ENCODE data around the gene WDR82.
A peak's percentile ranks its signal among the peaks of the same experiment; 100 is the strongest.

Gene WDR82

DNA sequence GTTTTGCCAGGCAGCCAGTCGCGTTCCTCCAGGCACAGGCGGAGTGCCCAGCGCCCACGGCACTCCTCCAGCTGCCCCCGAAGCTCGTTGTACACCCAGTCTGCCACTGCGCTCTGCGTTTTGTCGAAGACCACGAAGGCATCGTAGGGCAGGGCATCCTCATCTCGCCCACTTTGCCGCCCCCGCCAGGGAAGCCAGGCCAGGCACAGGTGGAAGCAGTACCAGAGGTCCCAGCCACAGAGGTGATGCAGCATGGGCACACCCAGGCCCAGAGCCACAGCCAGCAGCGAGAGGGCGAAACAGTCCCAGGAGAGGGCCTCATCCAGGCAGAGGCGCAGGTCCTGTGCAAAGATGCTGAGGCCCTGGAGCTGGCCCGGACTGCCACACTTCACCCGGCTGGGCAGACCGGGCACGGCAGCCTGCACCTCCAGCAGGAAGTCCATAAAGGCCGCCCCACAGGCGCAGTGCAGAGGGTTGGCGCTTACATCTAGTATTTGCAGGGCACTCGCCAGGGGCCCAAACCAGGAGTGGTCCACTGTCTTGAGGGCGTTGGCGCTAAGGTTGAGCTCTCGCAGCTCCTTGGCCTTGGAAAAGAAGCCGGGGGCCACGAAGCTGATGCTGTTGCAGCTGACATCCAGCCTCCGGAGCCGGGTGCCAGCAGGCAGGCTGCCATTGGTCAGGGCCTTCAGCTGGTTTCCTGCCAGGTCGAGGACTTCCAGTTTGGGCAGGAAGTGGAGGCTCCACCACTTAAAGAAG, 56.7 kb downstream of the WDR82 start:
- no peak overlapping the region for H3K4me3 ChIP-seq (ENCODE audit: low read depth, low read length)
- TF ChIP-seq, protein P1, sequence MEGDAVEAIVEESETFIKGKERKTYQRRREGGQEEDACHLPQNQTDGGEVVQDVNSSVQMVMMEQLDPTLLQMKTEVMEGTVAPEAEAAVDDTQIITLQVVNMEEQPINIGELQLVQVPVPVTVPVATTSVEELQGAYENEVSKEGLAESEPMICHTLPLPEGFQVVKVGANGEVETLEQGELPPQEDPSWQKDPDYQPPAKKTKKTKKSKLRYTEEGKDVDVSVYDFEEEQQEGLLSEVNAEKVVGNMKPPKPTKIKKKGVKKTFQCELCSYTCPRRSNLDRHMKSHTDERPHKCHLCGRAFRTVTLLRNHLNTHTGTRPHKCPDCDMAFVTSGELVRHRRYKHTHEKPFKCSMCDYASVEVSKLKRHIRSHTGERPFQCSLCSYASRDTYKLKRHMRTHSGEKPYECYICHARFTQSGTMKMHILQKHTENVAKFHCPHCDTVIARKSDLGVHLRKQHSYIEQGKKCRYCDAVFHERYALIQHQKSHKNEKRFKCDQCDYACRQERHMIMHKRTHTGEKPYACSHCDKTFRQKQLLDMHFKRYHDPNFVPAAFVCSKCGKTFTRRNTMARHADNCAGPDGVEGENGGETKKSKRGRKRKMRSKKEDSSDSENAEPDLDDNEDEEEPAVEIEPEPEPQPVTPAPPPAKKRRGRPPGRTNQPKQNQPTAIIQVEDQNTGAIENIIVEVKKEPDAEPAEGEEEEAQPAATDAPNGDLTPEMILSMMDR (IDR thresholded peaks at IDR 0.05; ENCODE audit: low read depth, low read length, missing control alignments): no peak
- DNase-seq (ENCODE audit: low read depth): no peak

DNA sequence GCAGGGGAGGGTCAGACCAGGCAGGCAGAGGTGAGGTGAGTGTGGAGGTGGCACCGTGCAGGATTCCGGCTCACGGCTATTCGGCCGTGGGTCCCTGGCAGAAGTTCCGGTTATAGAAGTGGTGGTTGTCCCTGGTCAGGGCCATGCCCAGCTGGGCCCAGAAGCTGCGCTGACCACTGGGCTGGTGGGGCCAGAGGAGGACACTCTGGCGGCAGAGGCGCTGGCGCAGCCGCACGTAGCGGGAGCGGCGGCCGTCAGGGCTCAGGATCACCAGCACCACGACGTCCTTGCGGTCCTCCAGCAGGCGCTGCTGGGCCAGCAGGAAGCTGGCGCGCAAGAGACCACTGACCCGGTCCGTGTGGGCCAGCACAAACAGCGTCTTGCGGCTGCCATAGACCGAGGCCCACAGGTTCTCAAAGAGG, 57.3 kb downstream of the WDR82 start:
- no peak for DNase-seq (ENCODE audit: low read depth)
- TF ChIP-seq, protein P1 (IDR thresholded peaks at IDR 0.05; ENCODE audit: low read depth, low read length, missing control alignments): no peak
- H3K4me3 ChIP-seq (ENCODE audit: low read depth, low read length): no peak overlapping the region

DNA sequence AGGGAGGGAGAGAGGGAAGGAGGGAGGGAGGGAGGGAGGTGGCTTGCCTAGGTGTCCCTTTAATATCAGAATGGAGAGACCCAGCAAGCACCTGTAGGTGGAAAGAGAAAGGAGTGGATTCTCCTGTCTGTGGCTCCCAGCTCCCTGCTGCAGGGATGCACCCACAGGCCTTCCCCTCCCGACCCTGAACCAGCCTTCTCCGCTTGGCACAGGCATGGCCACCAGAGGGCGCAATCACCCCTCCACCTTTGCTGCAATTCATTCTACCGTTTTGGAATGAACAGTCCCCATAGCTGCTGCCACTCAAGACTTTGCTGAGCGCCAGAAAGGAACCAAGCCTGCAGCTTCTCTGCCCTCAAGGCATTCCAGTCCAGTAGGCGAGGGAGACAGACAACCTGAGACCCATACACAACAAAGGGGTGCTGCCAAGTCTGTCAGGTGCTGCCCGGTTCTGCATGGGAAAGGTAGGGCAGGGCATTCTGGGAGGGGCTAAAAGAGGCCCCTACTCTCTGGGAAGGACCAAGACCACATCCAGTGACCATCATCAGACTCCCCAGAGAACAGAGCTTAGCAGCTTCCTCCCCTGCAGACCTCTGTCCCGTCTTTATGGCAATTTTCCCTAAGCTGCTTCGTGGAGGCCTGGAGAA, 57.9 kb downstream of the WDR82 start:
- TF ChIP-seq, protein P1 (IDR thresholded peaks at IDR 0.05; ENCODE audit: low read depth, low read length, missing control alignments): peak; percentile 99
- no peak overlapping the region for H3K4me3 ChIP-seq (ENCODE audit: low read depth, low read length)
- DNase-seq (ENCODE audit: low read depth): no peak

DNA sequence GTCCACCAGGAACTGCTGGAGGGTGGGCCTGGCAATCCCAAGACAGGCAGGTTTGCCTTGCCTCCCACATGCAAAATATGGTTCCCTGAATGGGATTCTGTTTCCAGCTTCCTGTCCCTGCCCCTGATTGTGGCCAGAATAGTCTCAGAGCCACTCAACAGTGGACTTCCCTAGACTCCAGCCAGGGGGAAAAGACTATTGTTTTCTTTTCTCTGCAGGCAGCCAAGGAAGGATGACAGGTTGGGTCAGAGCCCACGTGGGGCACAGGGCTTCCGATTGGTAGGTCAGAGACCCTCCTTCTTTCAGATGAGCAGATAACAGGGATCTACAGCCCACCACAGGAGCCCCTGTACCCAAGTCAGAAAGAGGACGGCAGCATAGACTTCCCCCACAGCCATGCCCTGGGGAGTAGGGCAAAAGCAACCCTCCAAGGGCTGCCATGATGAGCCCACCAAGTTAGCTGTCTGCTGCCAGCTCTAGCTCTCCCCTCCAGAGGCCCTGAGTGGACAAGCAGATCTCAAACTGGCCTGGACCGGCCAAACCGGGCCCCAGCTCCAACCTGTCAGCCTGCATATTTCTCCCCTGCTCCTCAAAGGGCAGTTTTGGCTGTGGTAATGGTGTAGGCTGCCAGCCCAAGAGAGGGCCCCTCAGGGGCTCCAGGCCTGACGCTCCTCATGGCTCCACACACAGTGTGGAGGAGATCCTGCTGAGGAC, 59.4 kb downstream of the WDR82 start:
- TF ChIP-seq, protein P1 (IDR thresholded peaks at IDR 0.05; ENCODE audit: low read depth, low read length, missing control alignments): no peak
- H3K4me3 ChIP-seq (ENCODE audit: low read depth, low read length): no peak overlapping the region
- no peak for DNase-seq (ENCODE audit: low read depth)

DNA sequence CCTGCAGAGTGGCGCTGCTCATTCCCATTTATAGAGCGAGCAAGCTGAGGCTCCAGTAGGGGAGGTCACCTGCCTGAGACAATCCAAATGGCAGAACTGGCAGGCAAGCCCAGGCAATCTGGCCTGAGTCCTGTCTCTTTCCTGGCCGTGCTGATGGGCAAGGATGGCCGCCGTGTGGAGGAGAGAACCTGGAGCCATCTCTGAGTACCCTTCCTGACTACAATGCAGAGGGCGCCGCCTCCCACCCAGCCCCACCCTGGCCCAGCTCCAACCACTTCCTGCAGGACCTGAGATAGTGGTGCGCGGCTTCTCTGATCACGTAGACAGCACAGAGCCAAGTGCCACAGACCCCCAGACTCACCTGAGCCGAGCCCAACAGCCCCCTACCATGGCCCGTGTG, 60.0 kb downstream of the WDR82 start:
- no peak overlapping the region for H3K4me3 ChIP-seq (ENCODE audit: low read depth, low read length)
- TF ChIP-seq, protein P1 (IDR thresholded peaks at IDR 0.05; ENCODE audit: low read depth, low read length, missing control alignments): no peak
- no peak for DNase-seq (ENCODE audit: low read depth)

DNA sequence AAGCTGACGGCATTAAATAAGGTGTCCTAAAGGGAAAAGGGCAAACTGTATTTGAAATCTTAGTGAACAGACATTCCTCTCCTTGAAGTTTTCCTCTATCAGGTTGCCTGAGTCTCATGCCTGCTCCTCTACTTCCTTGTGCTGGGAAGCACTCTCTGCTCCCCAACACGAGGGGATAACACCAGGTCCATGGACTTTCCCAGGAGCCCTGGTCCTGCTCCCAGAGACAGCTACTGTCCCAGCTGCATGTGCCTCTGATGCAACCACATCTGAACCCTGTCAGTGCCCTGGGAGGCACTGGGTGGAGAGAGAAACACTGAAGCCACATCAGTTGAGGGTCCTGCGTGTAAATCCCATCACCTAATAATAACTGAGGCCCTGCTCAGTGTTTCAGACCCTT, 60.4 kb downstream of the WDR82 start:
- no peak overlapping the region for H3K4me3 ChIP-seq (ENCODE audit: low read depth, low read length)
- DNase-seq (ENCODE audit: low read depth): no peak
- TF ChIP-seq, protein P1 (IDR thresholded peaks at IDR 0.05; ENCODE audit: low read depth, low read length, missing control alignments): no peak

Measured in GM12864 (cell line).